ENCODE measurements around the gene ZNF438. TPM values are rescaled to one million over a fixed set of nuclear protein-coding genes. Genes with fewer than 3 reads are reported as not detected.
"Not testable (repeated sequence)": the region's sequence is repeated elsewhere in the genome, so short reads cannot be mapped to it uniquely, and the experiment has no call there.

The ZNF438 gene
- total RNA-seq, 1 donor from 2014 or later: 15.0 TPM

GRCh38 chr10:31055573-31056251 is 24.0 kb upstream of the ZNF438 start:
- no peak for DNase-seq (ENCODE audit: low read depth)

DNA sequence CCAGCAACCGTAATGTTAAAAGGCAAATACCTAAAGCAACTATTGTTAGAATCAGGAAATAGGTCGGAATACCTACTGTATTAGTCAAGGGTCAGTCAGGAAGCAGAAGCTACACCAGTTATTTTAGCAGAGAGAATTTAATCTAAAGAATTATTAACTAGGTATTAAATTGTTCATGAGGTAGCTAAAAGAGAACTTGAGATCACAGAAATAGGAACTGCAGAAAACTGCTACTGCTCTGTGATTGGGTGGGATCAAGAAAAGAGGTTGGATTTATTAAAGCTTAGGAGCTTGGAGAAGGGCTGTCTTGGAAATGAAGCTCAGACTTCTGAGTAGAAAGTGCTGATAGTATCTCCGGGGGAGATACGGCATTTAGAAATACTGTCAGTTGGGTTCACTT is 20.0 kb upstream of the ZNF438 start:
- DNase-seq (ENCODE audit: low read depth): no peak

DNA sequence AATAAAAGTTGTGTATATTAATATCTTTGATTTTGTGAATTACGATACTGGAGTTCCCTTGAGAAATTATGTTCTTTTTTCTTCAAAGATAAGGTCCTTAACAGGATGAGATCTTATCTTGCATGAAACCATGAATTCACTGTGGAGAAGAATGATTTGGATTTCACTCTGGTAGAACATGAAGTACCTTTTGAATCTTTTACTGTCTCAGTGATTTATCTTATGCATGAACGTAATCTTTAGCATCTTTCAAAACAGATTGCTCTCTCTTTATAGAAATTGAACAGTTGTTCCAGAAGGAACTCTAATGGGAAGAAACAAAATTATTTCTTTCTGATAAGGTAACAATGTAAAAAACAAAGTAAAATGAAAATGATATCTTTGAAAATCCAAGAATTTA is 11.0 kb upstream of the ZNF438 start:
- no peak for DNase-seq (ENCODE audit: low read depth)

DNA sequence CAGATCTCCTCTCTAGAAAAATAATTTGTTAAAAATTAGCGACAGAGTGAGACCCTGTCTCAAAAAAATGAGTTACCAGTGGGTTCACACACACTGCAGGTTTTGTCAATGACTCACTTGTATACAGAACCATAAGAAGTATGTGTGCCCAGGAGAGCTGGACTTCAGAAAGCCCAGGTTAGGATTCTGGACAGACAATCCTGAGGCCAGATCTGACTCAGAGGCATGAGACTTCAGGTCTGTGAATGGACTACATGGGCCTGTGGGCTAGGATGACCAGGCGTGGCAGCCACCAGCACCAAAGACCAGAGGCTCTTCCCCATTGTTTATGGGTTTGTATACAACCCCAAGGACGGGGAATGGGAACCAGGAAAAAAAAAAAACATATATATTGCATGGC is 9.3 kb upstream of the ZNF438 start:
- DNase-seq (ENCODE audit: low read depth): no peak

- DNase-seq (ENCODE audit: low read depth): not testable (repeated sequence)
Observed at GRCh38 chr10:31039006-31039405, 7.3 kb upstream of the ZNF438 start.

DNA sequence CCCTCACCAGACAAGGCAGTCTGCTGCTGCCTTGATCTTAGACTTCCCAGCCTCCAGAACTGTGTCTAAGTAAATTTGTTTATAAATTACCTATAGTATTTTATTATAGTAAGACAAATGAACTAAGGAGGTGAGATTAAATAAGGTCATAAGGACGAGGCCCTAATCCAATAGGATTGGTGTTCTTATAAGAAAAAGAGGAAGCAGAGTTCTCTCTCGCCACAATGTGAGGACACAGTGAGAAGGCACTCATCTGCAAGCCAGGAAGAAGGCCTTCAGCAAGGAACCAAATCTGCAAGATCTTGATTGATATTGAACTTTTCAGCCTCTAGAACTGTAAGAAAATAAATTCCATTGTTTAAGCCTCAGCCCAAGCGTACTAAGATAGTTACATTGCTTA is 6.1 kb upstream of the ZNF438 start:
- DNase-seq (ENCODE audit: low read depth): no peak

DNA sequence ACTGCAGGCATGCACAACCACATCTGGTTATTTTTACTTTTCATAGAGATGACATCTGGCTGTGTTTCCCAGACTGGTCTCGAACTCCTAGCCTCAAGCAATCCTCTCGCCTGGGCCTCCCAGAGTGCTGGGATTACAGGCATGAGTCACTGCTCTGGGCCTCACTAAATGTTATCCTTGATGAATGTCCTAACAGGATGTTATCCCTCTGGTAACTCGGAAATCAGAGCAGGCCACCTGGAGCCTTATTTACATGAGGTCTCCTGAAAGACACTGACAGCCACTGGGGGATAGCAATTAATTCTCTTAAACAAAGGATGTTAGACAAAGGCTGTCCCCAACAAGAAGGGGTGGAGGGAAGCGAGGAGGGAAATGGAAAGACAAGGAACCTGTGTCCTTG is 4.5 kb upstream of the ZNF438 start:
- DNase-seq (ENCODE audit: low read depth): no peak

DNA sequence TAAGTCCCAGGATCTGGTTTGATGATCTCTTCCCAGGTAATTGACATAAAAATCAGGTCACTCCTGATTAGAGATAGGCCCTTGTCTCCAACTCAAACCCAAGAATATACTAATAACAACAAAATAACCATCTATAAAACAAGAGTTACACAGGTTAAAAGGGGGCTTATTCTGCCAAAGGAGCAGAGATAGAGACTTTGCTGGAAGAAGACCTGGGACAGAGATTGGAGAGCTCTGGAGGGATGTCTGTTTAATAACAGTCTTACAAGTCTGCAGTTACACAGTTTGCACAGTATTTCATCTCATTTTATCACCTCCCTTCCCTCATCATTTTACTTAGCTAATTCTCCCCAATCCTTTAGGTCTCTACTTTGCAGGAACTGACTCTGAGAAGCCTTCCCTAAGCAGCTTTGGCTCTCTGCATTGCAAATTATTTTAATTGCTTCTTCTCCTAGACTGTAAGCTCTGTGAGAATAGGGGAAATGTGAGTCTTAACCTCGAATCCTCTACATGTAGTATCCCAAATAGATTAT is 3.7 kb upstream of the ZNF438 start:
- DNase-seq (ENCODE audit: low read depth): no peak

GRCh38 chr10:31034098-31034909 is 2.6 kb upstream of the ZNF438 start:
- peak; percentile 89 for DNase-seq (ENCODE audit: low read depth)

- DNase-seq (ENCODE audit: low read depth): no peak
Observed at GRCh38 chr10:31033147-31033546, 1.5 kb upstream of the ZNF438 start.

- peak; percentile 97 for DNase-seq (ENCODE audit: low read depth)
Observed at GRCh38 chr10:31032258-31033132, 830 bp upstream of the ZNF438 start.

DNA sequence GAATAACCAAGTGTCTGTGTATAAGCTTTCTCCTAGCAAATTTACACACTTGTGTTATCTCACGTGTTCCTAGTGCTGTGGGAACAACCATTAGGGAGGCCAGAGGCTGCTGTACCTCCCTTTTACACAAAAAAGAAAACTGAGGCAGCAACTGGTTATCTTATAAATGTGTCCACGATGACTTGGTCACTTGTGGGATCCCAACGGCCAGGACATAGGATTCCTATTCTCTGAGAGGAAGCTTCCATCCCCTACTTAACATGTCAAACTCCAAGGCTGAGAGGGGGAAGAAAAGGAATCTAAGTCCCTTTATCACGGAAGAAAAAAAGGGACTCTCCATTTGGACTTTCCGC is 484 bp downstream of the ZNF438 start:
- no peak for DNase-seq (ENCODE audit: low read depth)

GRCh38 chr10:31030800-31031199 is 865 bp downstream of the ZNF438 start:
- DNase-seq (ENCODE audit: low read depth): no peak

GRCh38 chr10:31030260-31030659 is 1.4 kb downstream of the ZNF438 start:
- peak; percentile 64 for DNase-seq (ENCODE audit: low read depth)

DNA sequence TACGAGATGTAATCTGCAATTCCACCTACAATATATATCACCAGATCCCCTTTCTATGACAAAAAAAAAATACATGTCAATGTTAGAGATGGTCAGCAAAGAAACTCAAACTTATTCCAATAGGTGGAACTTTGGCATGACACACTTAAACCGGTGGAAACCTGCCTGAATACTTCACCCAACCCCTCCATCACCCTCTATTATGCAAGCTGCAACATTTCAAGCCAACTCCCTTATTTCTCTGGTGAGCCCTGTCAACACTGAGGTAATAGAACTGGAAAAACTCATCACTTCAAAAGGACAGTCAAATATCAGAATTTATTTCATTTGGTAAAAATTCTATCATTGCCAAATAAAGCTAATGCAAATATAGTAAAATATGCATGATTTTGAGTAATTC is 3.6 kb downstream of the ZNF438 start:
- no peak for DNase-seq (ENCODE audit: low read depth)

DNA sequence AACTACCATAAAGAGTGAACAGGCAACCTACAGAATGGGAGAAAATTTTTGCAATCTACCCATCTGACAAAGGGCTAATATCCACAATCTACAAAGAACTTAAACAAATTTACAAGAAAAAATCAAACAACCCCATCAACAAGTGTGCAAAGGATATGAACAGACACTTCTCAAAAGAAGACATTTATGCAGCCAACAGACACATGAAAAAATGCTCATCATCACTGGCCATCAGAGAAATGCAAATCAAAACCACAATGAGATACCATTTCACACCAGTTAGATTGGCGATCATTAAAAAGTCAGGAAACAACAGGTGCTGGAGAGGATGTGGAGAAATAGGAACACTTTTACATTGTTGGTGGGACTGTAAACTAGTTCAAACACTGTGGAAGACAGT is 5.4 kb downstream of the ZNF438 start:
- not testable (repeated sequence) for DNase-seq (ENCODE audit: low read depth)

DNA sequence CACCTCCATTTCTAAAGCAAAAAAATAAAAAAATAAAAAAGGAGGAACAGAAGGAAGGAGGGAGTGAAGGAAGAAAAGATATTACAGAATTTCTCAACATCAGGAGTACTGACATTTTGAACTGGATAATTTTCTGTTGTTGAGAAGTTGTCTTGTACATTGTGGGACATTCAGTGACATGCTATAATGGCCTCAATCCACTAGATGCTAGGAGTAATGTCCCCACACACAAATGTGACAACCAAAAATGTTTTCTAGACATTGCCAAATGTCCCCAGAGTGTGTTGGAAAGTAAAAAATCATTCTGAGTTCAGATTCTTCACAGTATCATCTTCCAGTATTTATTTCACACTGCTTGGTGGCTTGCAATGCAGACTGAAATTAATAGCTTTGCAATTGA is 6.5 kb downstream of the ZNF438 start:
- DNase-seq (ENCODE audit: low read depth): peak; percentile 29

GRCh38 chr10:31023558-31023957 is 8.1 kb downstream of the ZNF438 start:
- DNase-seq (ENCODE audit: low read depth): no peak

GRCh38 chr10:31020209-31020608 is 11.5 kb downstream of the ZNF438 start:
- no peak for DNase-seq (ENCODE audit: low read depth)

GRCh38 chr10:31018962-31019361 is 12.7 kb downstream of the ZNF438 start:
- DNase-seq (ENCODE audit: low read depth): no peak

- DNase-seq (ENCODE audit: low read depth): no peak
Observed at GRCh38 chr10:31018356-31018750, 13.3 kb downstream of the ZNF438 start.

Data from myocyte (in vitro differentiated cells).